HT-29 (cell line): Measurements from ENCODE around the gene PKP1. TPM values are rescaled to one million over a fixed set of nuclear protein-coding genes. Genes with fewer than 3 reads are reported as not detected.
A peak's percentile ranks its signal among the peaks of the same experiment; 100 is the strongest.

Source experiments
- DNase-seq: peaks from one replicate; pipeline ENCODE4 v3.0.0-alpha.2; 2015; ENCODE audit warnings: low spot score
- total RNA-seq: library from RNA; depleted of rRNA; stranded (reverse); fragments of >200 nt; shearing (Covaris generic); gene quantifications from 2 replicates; pipeline ENCODE4 v1.2.3, GENCODE V29; 2014

PKP1 gene
- total RNA-seq, 1 experiment from 2014 or later = 0.43 TPM

DNA sequence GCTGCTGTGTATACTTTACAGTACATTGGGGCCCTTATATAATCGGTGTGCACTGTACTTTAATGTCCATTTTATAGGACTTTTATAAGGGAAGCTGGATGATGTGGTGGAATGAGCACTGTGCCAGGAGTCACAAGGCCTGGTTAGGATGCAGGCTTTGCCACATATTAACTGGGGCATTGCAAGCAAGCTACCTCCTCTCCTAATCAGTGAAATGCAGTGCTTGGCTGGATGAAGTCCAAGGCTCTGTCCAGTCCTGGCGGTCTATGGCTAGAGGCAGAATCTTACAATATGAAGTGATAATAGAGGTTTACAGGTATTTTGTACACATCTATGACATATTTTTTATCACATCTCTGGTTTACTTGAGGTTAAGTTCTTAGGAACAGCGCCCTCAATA is 1.7 kb upstream of the PKP1 start:
- DNase-seq = no peak

GRCh38 chr1:201282216-201282615 is 1.1 kb upstream of the PKP1 start:
- no peak for DNase-seq

- DNase-seq = no peak
Observed at GRCh38 chr1:201283836-201284553, 689 bp downstream of the PKP1 start.

DNA sequence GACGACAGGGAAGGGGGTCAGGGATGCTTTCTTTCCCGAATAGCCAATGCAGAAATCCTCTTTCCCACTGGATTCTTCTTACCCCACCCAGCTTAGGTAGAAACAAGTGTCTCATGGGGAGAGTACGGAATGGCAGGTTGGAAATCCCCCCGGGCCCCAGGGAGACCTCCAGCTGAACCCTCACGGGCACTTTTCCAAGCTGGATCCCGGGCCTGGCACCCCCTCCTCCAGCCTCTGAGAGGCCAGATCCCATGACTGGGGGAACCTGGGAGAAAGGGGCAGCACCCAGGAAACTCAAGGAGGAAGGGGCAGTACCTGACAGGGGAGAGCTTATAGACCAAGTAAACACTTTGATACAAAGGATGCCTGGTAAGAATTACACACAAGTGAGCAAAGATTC is 1.3 kb downstream of the PKP1 start:
- DNase-seq = no peak

DNA sequence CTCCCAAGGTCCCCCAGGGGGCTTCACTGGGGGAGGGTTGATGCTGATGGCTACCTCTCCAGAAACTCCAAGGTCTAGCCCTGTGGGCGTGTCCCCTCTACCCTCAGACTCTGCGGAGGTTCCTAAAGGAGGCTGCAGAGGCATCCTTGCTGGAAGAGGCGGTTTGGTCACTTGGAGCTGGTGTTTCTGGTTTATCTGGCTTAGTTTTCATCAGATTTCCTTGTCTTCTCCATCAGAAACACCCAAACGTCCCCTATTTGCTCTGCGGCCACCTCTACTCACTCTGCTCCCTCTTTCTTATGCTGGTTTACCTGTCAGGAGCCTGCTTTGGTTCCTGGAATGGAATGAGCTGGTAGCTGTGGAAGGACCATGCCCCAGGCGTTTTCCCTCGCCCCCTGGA is 2.5 kb downstream of the PKP1 start:
- no peak for DNase-seq

DNA sequence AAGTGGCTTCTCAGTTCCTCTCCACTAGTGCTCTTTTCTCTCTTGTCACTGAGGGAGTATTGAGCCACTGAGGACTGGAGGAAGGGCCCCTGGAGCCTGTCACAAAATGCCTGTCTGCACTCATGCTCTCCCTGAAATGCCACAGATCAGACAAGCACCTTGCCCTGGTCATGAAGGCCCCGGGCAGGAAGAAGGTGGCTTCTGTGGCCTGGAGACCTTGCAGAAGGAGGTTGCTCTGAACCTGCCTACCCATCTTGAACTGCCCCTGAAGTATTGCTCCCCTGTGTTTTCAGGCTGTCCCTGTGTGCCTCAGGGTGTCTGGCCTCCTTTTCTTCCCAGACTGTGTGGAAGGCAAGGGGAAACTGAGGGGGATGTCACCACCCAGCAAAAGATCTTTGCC is 3.1 kb downstream of the PKP1 start:
- DNase-seq = no peak

DNA sequence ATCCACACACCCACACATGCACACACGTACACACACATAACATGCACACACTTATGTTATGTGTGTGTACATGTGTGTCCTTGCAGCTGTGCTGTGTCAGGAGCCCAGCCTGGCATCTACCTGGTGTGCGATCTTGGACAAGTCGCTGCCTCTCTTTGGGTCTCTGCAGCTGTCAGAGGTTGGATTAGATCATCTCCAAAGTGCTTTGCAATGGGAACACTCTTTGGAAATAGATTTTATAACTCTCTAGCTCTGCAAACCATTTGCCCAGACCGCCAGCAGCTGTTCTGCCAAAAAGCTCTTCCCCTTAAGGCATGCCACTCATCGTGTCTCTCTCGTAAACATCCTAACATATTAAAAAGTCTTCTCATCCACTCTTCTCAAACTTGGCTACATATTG is 4.7 kb downstream of the PKP1 start:
- DNase-seq = no peak

GRCh38 chr1:201288765-201289164 is 5.5 kb downstream of the PKP1 start:
- no peak for DNase-seq

DNA sequence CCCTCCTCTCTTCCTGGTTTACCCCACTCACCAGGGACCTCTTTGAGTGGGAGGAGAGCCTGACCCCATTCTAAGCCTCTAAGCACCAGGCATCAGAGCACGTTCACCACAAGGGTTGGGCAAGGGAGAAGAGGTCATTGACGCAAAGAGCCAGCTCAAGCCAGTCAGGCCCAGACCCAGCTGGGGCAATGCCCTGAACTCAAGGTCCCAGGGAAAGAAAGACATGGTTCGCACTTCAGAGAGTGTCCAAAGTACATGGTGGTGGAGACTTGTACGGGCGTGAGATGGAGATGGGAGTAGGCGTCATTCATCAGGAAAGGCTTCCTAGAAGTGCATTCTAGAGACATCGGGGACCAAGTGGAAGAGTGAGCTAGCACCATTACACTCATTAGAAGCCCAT is 7.2 kb downstream of the PKP1 start:
- no peak for DNase-seq

DNA sequence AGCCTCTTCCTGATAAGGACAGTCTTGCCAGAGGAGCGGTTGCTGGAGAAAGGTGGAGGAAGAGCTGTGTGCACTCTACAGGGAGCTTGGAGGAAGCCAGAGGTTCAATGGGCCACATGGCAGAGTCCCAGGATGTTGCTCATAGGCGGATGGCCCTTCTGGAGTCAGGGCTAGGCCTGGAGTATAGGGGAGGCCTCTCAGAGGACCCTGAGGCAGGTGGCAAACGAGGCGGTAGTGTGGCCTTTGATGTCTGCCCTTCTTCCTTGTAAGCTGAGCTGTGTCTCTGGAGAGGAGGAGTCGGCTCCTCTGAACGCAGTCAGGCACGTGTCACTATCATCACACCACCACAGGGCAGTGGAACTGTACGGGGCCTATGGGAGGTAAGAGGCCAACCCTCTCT is 8.6 kb downstream of the PKP1 start:
- DNase-seq = no peak

DNA sequence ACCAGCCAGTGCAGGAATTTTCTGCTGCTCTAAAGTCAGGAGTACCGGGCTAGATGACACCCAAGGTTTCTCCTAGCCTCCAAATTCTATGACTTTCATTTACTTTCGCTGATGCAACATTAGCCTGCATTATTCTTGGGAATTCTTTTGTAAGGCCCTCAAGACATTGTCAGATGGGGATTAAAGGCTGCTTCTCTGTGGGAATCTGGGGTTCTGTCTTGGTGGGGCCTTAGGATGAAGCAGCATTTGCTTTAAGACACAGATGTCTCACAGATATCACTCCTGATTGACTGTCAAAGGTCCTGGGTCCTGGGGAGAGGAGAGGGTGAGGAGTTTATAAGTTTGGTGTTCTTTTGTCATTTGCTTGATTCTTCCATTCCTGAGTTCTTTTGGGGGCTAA is 11.6 kb downstream of the PKP1 start:
- no peak for DNase-seq

DNA sequence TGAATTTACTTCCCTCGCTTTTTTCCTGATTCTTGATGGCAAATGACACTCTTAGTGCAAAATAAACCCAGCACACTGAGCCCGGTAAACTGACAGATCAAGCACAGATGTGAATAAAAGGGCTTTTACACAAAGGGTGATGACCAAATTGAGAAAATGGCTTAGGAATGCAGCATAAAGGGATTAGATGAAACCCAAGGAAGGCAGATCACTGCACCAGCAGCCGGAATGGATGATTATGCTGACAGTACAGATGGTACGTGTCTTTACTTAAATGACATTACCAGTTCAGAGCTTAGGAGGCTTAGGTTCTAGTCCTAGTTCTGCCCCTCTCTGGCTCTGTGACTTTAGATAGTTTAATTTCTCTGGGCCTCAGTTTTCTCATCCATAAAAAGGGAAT is 12.0 kb downstream of the PKP1 start:
- DNase-seq = no peak

DNA sequence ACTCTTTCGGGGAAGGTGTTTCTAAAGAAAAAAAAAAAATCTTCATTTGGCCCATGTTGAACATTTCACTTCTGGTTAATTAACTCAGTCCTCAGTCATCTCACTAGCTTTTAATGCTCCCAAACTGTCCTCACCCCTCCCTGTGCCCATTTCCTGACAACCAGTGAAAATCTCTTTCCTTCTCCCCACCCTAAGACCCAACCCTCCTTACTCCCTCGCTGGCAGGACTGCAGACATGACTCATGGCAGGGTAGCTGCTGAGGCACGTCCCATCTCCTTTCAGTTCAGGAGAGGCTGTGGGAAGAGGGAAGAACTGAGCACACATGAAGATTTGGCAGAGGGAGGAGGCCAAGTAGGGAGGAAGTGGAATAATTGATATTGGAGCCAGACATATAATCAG is 12.6 kb downstream of the PKP1 start:
- DNase-seq = no peak

DNA sequence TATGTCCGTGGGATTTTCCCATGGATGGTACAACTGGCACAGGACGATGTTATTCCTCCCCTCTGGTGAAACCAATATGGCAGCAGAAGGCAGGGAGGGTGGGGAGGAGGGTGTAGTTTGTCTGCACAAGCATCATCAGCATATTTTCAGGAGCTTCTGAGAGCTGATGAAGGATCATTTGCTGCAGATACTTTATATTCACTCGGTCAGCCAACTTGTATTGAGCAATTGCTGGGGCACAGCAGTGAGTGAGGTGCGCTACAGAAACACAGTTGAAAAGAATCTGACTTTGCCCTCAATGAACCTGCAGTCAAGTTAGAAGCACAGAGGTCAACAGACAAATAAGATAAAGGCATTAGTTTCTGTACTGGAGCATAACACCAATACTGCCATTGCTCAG is 13.0 kb downstream of the PKP1 start:
- DNase-seq = no peak

GRCh38 chr1:201298396-201299381 is 15.4 kb downstream of the PKP1 start:
- peak; percentile 43 for DNase-seq

- peak; percentile 15 for DNase-seq
Observed at GRCh38 chr1:201299968-201300367, 16.7 kb downstream of the PKP1 start.

- no peak for DNase-seq
Observed at GRCh38 chr1:201300641-201301040, 17.3 kb downstream of the PKP1 start.

- DNase-seq = no peak
Observed at GRCh38 chr1:201302163-201303152, 19.2 kb downstream of the PKP1 start.

- DNase-seq = no peak
Observed at GRCh38 chr1:201304126-201304525, 20.8 kb downstream of the PKP1 start.

DNA sequence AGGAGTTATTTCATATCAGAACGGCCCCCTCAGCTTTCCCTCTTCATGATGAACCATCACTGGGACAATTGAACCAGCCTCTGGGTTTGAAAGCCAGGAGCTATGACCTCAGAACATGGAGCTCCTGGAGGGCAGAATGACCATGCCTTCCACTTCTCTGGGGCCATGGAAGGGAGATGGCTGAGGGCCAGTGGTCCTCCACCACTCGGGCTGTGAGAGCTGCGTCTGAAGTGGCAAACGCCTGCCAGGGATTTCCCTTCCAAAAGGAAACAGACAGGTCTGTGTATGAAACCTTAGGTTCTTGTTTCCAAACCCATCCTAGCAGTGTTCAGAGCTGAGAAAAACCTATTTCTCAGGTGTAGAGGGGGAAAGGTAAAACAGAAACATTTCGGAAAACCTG is 22.5 kb downstream of the PKP1 start:
- no peak for DNase-seq

DNA sequence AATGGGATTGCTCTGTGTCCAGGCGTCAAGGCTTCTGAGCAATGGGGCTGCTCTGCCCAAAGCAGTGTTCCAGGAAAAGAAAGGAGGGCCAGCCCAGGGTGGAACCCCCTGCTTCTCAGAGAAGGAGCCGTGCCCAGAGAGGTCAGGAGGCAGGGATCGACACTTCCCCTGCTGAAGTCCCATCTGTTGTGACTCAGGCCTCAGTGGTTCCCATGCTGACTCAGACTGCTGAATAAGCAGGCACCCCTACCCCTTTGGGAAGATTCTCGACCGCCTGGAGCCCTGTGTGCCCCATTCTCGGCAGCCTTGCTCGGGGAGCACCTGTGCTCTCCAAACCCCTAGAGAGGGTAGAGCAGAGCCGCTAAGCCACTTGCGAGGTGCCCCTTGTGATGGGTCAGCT is 23.9 kb downstream of the PKP1 start:
- no peak for DNase-seq
